GM19452 (cell line): ENCODE measurements around the gene CHRNB1.

Experiments
- ATAC-seq: cut with Tn5 transposase; IDR thresholded peaks from one replicate; pipeline ENCODE4 v1.9.1; 2021; ENCODE audit not compliant: unreplicated experiment

CHRNB1 gene

GRCh38 chr17:7437369-7437863, 7.4 kb upstream of the CHRNB1 start:
- no peak for ATAC-seq

GRCh38 chr17:7437950-7438614, 6.8 kb upstream of the CHRNB1 start:
- no peak for ATAC-seq

GRCh38 chr17:7438656-7439460, 6.0 kb upstream of the CHRNB1 start:
- ATAC-seq, result no peak

- ATAC-seq, result no peak
These were observed 5.3 kb upstream of the CHRNB1 start, which contains the start of gene FGF11 for GRCh38 chr17:7439462-7440112. TSS of gene FGF11 (plus strand) at chr17:7439512. CDS start at chr17:7439621, 109 bp downstream.

GRCh38 chr17:7440113-7440833, 4.6 kb upstream of the CHRNB1 start:
- ATAC-seq, result no peak

- ATAC-seq, result no peak
These were observed 4.0 kb upstream of the CHRNB1 start for GRCh38 chr17:7440834-7441195.

- ATAC-seq, result no peak
These were observed 3.6 kb upstream of the CHRNB1 start for GRCh38 chr17:7441266-7441665.

GRCh38 chr17:7442142-7442541, 2.7 kb upstream of the CHRNB1 start:
- no peak for ATAC-seq

- no peak for ATAC-seq
These were observed 1.1 kb upstream of the CHRNB1 start for GRCh38 chr17:7443499-7444485.

- no peak for ATAC-seq
These were observed 733 bp downstream of the CHRNB1 start for GRCh38 chr17:7445619-7445968.

- no peak for ATAC-seq
These were observed 3.6 kb downstream of the CHRNB1 start for GRCh38 chr17:7448461-7448860.

- no peak for ATAC-seq
These were observed 15.2 kb downstream of the CHRNB1 start for GRCh38 chr17:7459961-7460545.

- ATAC-seq, result no peak
These were observed 16.2 kb downstream of the CHRNB1 start for GRCh38 chr17:7460850-7461660.

GRCh38 chr17:7462474-7463371, 17.9 kb downstream of the CHRNB1 start:
- ATAC-seq, result no peak

- no peak for ATAC-seq
These were observed 18.5 kb downstream of the CHRNB1 start for GRCh38 chr17:7463372-7463846.

GRCh38 chr17:7464081-7464480, 19.2 kb downstream of the CHRNB1 start:
- no peak for ATAC-seq

GRCh38 chr17:7465597-7466275, 20.9 kb downstream of the CHRNB1 start:
- ATAC-seq, result no peak
